Mucosa of descending colon (tissue), 3 donors: ENCODE results near the gene ODAD4. TPM values are rescaled to one million over a fixed set of nuclear protein-coding genes. Genes with fewer than 3 reads are reported as not detected.

Source experiments
- ATAC-seq: fragments of 200-7000 bp; cut with Tn5 transposase; one replicate; pipeline ENCODE4 v1.9.1; 2020; ENCODE audit warnings: mild to moderate bottlenecking, moderate library complexity
- DNase-seq, 3 donors: peaks; one replicate each; pipeline ENCODE4 v3.0.0-alpha.2; 2020
- H3K36me3 ChIP-seq: fragments of 200-600 bp; one replicate; pipeline ENCODE4 v1.8.0; 2021; ENCODE audit warnings: low read depth, mild to moderate bottlenecking
- H3K4me1 ChIP-seq: fragments of 200-600 bp; one replicate; pipeline ENCODE4 v1.8.0; 2021; ENCODE audit warnings: low read depth, mild to moderate bottlenecking
- H3K4me3 ChIP-seq: fragments of 200-600 bp; one replicate; pipeline ENCODE4 v1.8.0; 2021; ENCODE audit warnings: mild to moderate bottlenecking
- H3K9me3 ChIP-seq: fragments of 200-600 bp; one replicate; pipeline ENCODE4 v1.8.0; 2021; ENCODE audit warnings: mild to moderate bottlenecking
- CTCF ChIP-seq: fragments of 200-600 bp; IDR thresholded peaks from one replicate; pipeline ENCODE4 v1.8.0; 2022; ENCODE audit warnings: antibody characterized with exemption, mild to moderate bottlenecking
- intact Hi-C, 2 donors: fragments of 100-400 bp; cut with DNase I in 1 of 2; cut with micrococcal nuclease in 1 of 2; formaldehyde crosslinking; loops; one replicate each; pipeline versions ENCODE4 v1.11.0 to v1.11.1; 2022; cut with DNase I, micrococcal nuclease
- total RNA-seq, 3 donors: library from RNA; stranded (reverse); fragmentation: NEBNext Ultra II Directional in 2 of 3; extraction: Animal tissue kit (Norgen Biotek cat#: 25700) in 2 of 3; gene quantifications; one replicate each; pipeline versions ENCODE4 v1.2.1 to v1.2.4, GENCODE V29; 2021 to 2023
- donor health status: DM: no; HTN: no; CAD: no; lungs with moderate emphysema.
- donor health status: DM: no; HTN: no; CAD: no.
- donor health status: DM: no; HTN: yes; CAD: no.

The ODAD4 gene
- total RNA-seq, 3 donors from 2014 or later: 0.34 to 2.1 TPM; not detected in 1

GRCh38 chr17:41915020-41915419 is 15.4 kb upstream of the ODAD4 start:
- Histone ChIP-seq H3K36me3 (no peaks in the 10 kb centered on the region), H3K4me1 (peaks cover 24% of the 10 kb centered on the region), H3K9me3 (no peaks in the 10 kb centered on the region), H3K4me3 (no peak overlapping the region)
- TF ChIP-seq CTCF: no peak
- DNase-seq: no peak
- ATAC-seq: no peak
- intact Hi-C loops: no loop called here

GRCh38 chr17:41915566-41915965 is 14.9 kb upstream of the ODAD4 start:
- no peak for DNase-seq
- no peak for ATAC-seq
- peaks cover 24% of the 10 kb centered on the region for H3K4me1 ChIP-seq
- TF ChIP-seq CTCF: no peak
- H3K36me3 ChIP-seq: no peaks in the 10 kb centered on the region
- H3K4me3 ChIP-seq: no peak overlapping the region
- intact Hi-C loops: no loop called here
- no peaks in the 10 kb centered on the region for H3K9me3 ChIP-seq

- no peak for ATAC-seq
- no peak overlapping the region for H3K4me3 ChIP-seq
- H3K9me3 ChIP-seq: no peaks in the 10 kb centered on the region
- H3K36me3 ChIP-seq: no peaks in the 10 kb centered on the region
- TF ChIP-seq CTCF: no peak
- DNase-seq: no peak
- peaks cover 24% of the 10 kb centered on the region for H3K4me1 ChIP-seq
- intact Hi-C loops: no loop called here
These were observed 13.2 kb upstream of the ODAD4 start for GRCh38 chr17:41917192-41917591.

- ATAC-seq: peak; percentile 18
- H3K4me1 ChIP-seq: peaks cover 24% of the 10 kb centered on the region
- intact Hi-C loops: no loop called here
These were observed 12.6 kb upstream of the ODAD4 start for GRCh38 chr17:41917679-41918313.

GRCh38 chr17:41918314-41919164 is 11.9 kb upstream of the ODAD4 start, which contains the start of gene ACLY:
Gene ACLY, minus strand, starts transcription at chr17:41918951. Its CDS starts 5,078 bp downstream, at chr17:41913873.
- peak; percentile 97 for ATAC-seq
- Histone ChIP-seq H3K36me3 (no peaks in the 10 kb centered on the region), H3K9me3 (no peaks in the 10 kb centered on the region), H3K4me3 (peak within 1 kb of the TSS; percentile 77), H3K4me1 (peaks cover 24% of the 10 kb centered on the region)
- TF ChIP-seq CTCF: no peak
- intact Hi-C loops: no loop called here
- peak; percentile 96 to 99 (median 98) for DNase-seq

More at GRCh38 chr17:41917679-41918313, 12.6 kb upstream of the ODAD4 start:
- Histone ChIP-seq H3K4me3 (peak overlapping the region; percentile 77), H3K36me3 (no peaks in the 10 kb centered on the region), H3K9me3 (no peaks in the 10 kb centered on the region)
- DNase-seq: peak; percentile 70 to 83 (median 83)
- no peak for TF ChIP-seq CTCF
